Measurements from ENCODE around the gene GJC3. TPM values are rescaled to one million over a fixed set of nuclear protein-coding genes. Genes with fewer than 3 reads are reported as not detected.
"Not testable (repeated sequence)": the region's sequence is repeated elsewhere in the genome, so short reads cannot be mapped to it uniquely, and the experiment has no call there.

GJC3 gene
- total RNA-seq, 2 donors from 2014 or later, result 0.82 to 1.4 TPM

GRCh38 chr7:99969298-99969697 lies 39.9 kb upstream of the GJC3 start:
- Mint-ChIP-seq H3K9me3 (no peaks in the 10 kb centered on the region), H3K4me3 (no peak overlapping the region), H3K36me3 (ENCODE audit: low read depth) (no peaks in the 10 kb centered on the region), H3K27ac (no peak overlapping the region), H3K4me1 (no peaks in the 10 kb centered on the region), H3K27me3 (ENCODE audit: insufficient read depth) (peaks cover 14% of the 10 kb centered on the region)
- H3K9me3 ChIP-seq (ENCODE audit: control insufficient read depth, low read length), result no peaks in the 10 kb centered on the region
- no peak for DNase-seq
- no peaks in the 10 kb centered on the region for H3K4me1 ChIP-seq (ENCODE audit: control insufficient read depth, insufficient read depth, low read length)
- no peak overlapping the region for H3K4me3 ChIP-seq (ENCODE audit: low read length)
- H3K9ac ChIP-seq (ENCODE audit: extremely low read depth, low read length, poor library complexity, severe bottlenecking), result no peak overlapping the region
- H3K36me3 ChIP-seq (ENCODE audit: control insufficient read depth, insufficient read depth, low read length), result no peaks in the 10 kb centered on the region
- 82 to 88% methylated on average over 2 to 3 of the region's 3 CpGs for WGBS, 2 experiments (ENCODE audit: insufficient coverage in 1 of 2, insufficient read length in 1 of 2)
- no peak for TF ChIP-seq CTCF (conservative IDR thresholded peaks at IDR 0.05)
- no peak overlapping the region for H3K27ac ChIP-seq (ENCODE audit: low read depth, low read length)
- peaks cover 7% of the 10 kb centered on the region for H3K27me3 ChIP-seq (ENCODE audit: control insufficient read depth, insufficient read depth, low read length, poor library complexity, severe bottlenecking)

- Histone ChIP-seq H3K36me3 (ENCODE audit: control insufficient read depth, insufficient read depth, low read length) (no peaks in the 10 kb centered on the region), H3K4me1 (ENCODE audit: control insufficient read depth, insufficient read depth, low read length) (no peaks in the 10 kb centered on the region), H3K4me3 (ENCODE audit: low read length) (no peak overlapping the region), H3K27me3 (ENCODE audit: control insufficient read depth, insufficient read depth, low read length, poor library complexity, severe bottlenecking) (peaks cover 60% of the 10 kb centered on the region), H3K9me3 (ENCODE audit: control insufficient read depth, low read length) (no peaks in the 10 kb centered on the region), H3K9ac (ENCODE audit: extremely low read depth, low read length, poor library complexity, severe bottlenecking) (no peak overlapping the region), H3K27ac (ENCODE audit: low read depth, low read length) (no peak overlapping the region)
- Mint-ChIP-seq H3K27ac (no peak overlapping the region), H3K27me3 (ENCODE audit: insufficient read depth) (peaks cover 46% of the 10 kb centered on the region), H3K4me1 (no peaks in the 10 kb centered on the region), H3K4me3 (no peak overlapping the region), H3K9me3 (no peaks in the 10 kb centered on the region), H3K36me3 (ENCODE audit: low read depth) (no peaks in the 10 kb centered on the region)
- no peak for DNase-seq
- 82 to 89% methylated on average over 7 to 9 of the region's 9 CpGs for WGBS, 2 experiments (ENCODE audit: insufficient coverage in 1 of 2, insufficient read length in 1 of 2)
- TF ChIP-seq CTCF (conservative IDR thresholded peaks at IDR 0.05), result no peak
Measured at GRCh38 chr7:99958564-99959227, 29.3 kb upstream of the GJC3 start.

GRCh38 chr7:99955247-99955646 lies 25.8 kb upstream of the GJC3 start:
- no peaks in the 10 kb centered on the region for H3K4me1 Mint-ChIP-seq
- no peak overlapping the region for H3K4me3 Mint-ChIP-seq
- no peaks in the 10 kb centered on the region for H3K4me1 ChIP-seq (ENCODE audit: control insufficient read depth, insufficient read depth, low read length)
- no peak overlapping the region for H3K4me3 ChIP-seq (ENCODE audit: low read length)
- H3K36me3 Mint-ChIP-seq (ENCODE audit: low read depth), result no peaks in the 10 kb centered on the region
- H3K9ac ChIP-seq (ENCODE audit: extremely low read depth, low read length, poor library complexity, severe bottlenecking), result no peak overlapping the region
- no peak for DNase-seq
- H3K27me3 Mint-ChIP-seq (ENCODE audit: insufficient read depth), result peaks cover 27% of the 10 kb centered on the region
- WGBS, 2 experiments (ENCODE audit: insufficient coverage in 1 of 2, insufficient read length in 1 of 2), result 80 to 90% methylated on average over 6 of the region's 6 CpGs
- H3K27me3 ChIP-seq (ENCODE audit: control insufficient read depth, insufficient read depth, low read length, poor library complexity, severe bottlenecking), result peaks cover 38% of the 10 kb centered on the region
- H3K27ac Mint-ChIP-seq, result no peak overlapping the region
- H3K36me3 ChIP-seq (ENCODE audit: control insufficient read depth, insufficient read depth, low read length), result no peaks in the 10 kb centered on the region
- peaks cover 19% of the 10 kb centered on the region for H3K9me3 Mint-ChIP-seq
- H3K27ac ChIP-seq (ENCODE audit: low read depth, low read length), result no peak overlapping the region
- H3K9me3 ChIP-seq (ENCODE audit: control insufficient read depth, low read length), result peaks cover 15% of the 10 kb centered on the region
- TF ChIP-seq CTCF (conservative IDR thresholded peaks at IDR 0.05), result no peak

- not testable (repeated sequence) for H3K4me3 Mint-ChIP-seq; DNase-seq; H3K27ac Mint-ChIP-seq; H3K4me3 ChIP-seq (ENCODE audit: low read length); H3K36me3 Mint-ChIP-seq (ENCODE audit: low read depth); H3K36me3 ChIP-seq (ENCODE audit: control insufficient read depth, insufficient read depth, low read length); H3K4me1 ChIP-seq (ENCODE audit: control insufficient read depth, insufficient read depth, low read length); H3K27ac ChIP-seq (ENCODE audit: low read depth, low read length); H3K4me1 Mint-ChIP-seq; H3K9ac ChIP-seq (ENCODE audit: extremely low read depth, low read length, poor library complexity, severe bottlenecking)
- peaks cover 22% of the 10 kb centered on the region for H3K27me3 Mint-ChIP-seq (ENCODE audit: insufficient read depth)
- 94 to 97% methylated on average over 4 to 7 of the region's 7 CpGs for WGBS, 2 experiments (ENCODE audit: insufficient coverage in 1 of 2, insufficient read length in 1 of 2)
- H3K27me3 ChIP-seq (ENCODE audit: control insufficient read depth, insufficient read depth, low read length, poor library complexity, severe bottlenecking), result peaks cover 32% of the 10 kb centered on the region
- H3K9me3 ChIP-seq (ENCODE audit: control insufficient read depth, low read length), result peaks cover 21% of the 10 kb centered on the region
- H3K9me3 Mint-ChIP-seq, result peaks cover 25% of the 10 kb centered on the region
Measured at GRCh38 chr7:99954643-99955042, 25.2 kb upstream of the GJC3 start.
